Heart right ventricle (tissue), 16 donors: ENCODE measurements around the gene CD7. TPM values are rescaled to one million over a fixed set of nuclear protein-coding genes. Genes with fewer than 3 reads are reported as not detected.

ENCODE experiments used
- ATAC-seq, 8 donors: fragments of 200-7000 bp; cut with Tn5 transposase; one replicate each; pipeline ENCODE4 v1.9.1; 2020; ENCODE audit warnings: mild to moderate bottlenecking in 8 of 8, moderate library complexity in 8 of 8, moderate number of reproducible peaks in 1 of 8
- DNase-seq, 2 donors: peaks; one replicate each; pipeline ENCODE4 v3.0.0-alpha.2; 2020
- H3K27ac ChIP-seq, 10 donors: fragments of 200-600 bp; sonication (generic) in 2 of 10; one replicate each; pipeline versions ENCODE4 v1.5.0 to v1.8.0; 2020 to 2022; ENCODE audit warnings: mild to moderate bottlenecking in 3 of 10
- H3K27me3 ChIP-seq, 7 donors: fragments of 200-600 bp; one replicate each; pipeline ENCODE4 v1.8.0; 2021 to 2022; ENCODE audit warnings: mild to moderate bottlenecking in 2 of 7
- H3K36me3 ChIP-seq, 9 donors: fragments of 200-600 bp; sonication (generic) in 1 of 9; one replicate each; pipeline versions ENCODE4 v1.5.0 to v1.8.0; 2020 to 2022; ENCODE audit warnings: mild to moderate bottlenecking in 2 of 9
- H3K4me1 ChIP-seq, 9 donors: fragments of 200-600 bp; sonication (generic) in 1 of 9; one replicate each; pipeline versions ENCODE4 v1.5.0 to v1.8.0; 2020 to 2022; ENCODE audit warnings: mild to moderate bottlenecking in 4 of 9
- H3K4me3 ChIP-seq, 10 donors: fragments of 200-600 bp; sonication (generic) in 2 of 10; one replicate each; pipeline versions ENCODE4 v1.5.0 to v1.8.0; 2020 to 2022; ENCODE audit warnings: mild to moderate bottlenecking in 7 of 10, moderate library complexity in 2 of 10
- H3K9me3 ChIP-seq, 11 donors: fragments of 200-600 bp in 10 of 11; sonication (generic) in 2 of 11; one replicate each; pipeline versions ENCODE4 v1.5.0 to v1.8.0; 2013 to 2022; ENCODE audit warnings: mild to moderate bottlenecking in 2 of 11, control low read depth in 1 of 11, moderate library complexity in 1 of 11
- WGBS, 2 donors: extraction: QIAGEN DNeasy Blood & Tissue Kit; methylation state at CpG; one replicate each; pipeline ENCODE4 v1.1.7; 2013; ENCODE audit warnings: inconsistent platforms in 1 of 2; 5-methylcytosine and 5-hydroxymethylcytosine counted together
- intact Hi-C, 10 donors: fragments of 100-400 bp; cut with DNase I; formaldehyde crosslinking; loops; one replicate each; pipeline versions ENCODE4 v1.11.1 to v1.14.2; 2022
- polyA plus RNA-seq, 2 donors: library from polyadenylated mRNA; stranded (reverse); fragments of 200-250 nt; gene quantifications; one replicate each; pipeline ENCODE4 v1.2.3, GENCODE V29; 2013
- total RNA-seq, 10 donors: library from RNA; stranded (reverse); fragmentation: NEBNext Ultra II Directional in 3 of 10; extraction: Animal tissue kit (Norgen Biotek cat#: 25700) in 3 of 10; gene quantifications; one replicate each; pipeline versions ENCODE4 v1.2.1 to v1.2.4, GENCODE V29; 2021 to 2023
- TF ChIP-seq, protein P1 (sequence below), 9 donors: fragments of 200-600 bp; sonication (generic) in 2 of 9; IDR thresholded peaks; one replicate each; pipeline versions ENCODE4 v1.5.0 to v1.8.0; 2021 to 2022; ENCODE audit warnings: antibody characterized with exemption in 9 of 9, mild to moderate bottlenecking in 5 of 9, moderate library complexity in 1 of 9
- donor health status: Arrhythmogenic right ventricular cardiomyopathy.
- donor health status: ischemic (EF 13 %, LVEDD 7.1; RV severe dilation, severe dysfunction).
- donor health status: healthy with polysubstance abuse.
- donor health status: DM: no; HTN: yes; CAD: no.
- donor health status: DM: no; HTN: no; CAD: no.
- donor health status: ischemic (EF 25% LVEDD 6.9; RV normal size, moderate dysfunction).
- donor health status: ischemic (EF 25% LVEDD 5.7; RV mildly dilated, moderate dysfunction).
- donor health status: healthy.
- donor health status: DM: yes; HTN: yes; CAD: no.
- donor health status: Ischemic cardiomyopathy.
- donor health status: ischemic (EF 35%, LVEDD 5.7; RV mildly dilated, moderate dysfunction).
- donor health status: nonischemic (EF 11% LVEDD 7.7; RV severe dilation, severe dysfunction).
- donor health status: DM: yes; HTN: yes; CAD: no.
- donor health status: PGD.
- donor health status: ischemic (EF 29% LVEDD 5.4; RV normal size, mild dysfunction).
- donor health status: nonischemic (EF 23%, LVEDD 6.1; RV moderate dilation, normal function).

Gene CD7
- total and polyA plus RNA-seq, 12 donors, result 0.15 to 6.0 (median 0.39) TPM; not detected in 1

DNA sequence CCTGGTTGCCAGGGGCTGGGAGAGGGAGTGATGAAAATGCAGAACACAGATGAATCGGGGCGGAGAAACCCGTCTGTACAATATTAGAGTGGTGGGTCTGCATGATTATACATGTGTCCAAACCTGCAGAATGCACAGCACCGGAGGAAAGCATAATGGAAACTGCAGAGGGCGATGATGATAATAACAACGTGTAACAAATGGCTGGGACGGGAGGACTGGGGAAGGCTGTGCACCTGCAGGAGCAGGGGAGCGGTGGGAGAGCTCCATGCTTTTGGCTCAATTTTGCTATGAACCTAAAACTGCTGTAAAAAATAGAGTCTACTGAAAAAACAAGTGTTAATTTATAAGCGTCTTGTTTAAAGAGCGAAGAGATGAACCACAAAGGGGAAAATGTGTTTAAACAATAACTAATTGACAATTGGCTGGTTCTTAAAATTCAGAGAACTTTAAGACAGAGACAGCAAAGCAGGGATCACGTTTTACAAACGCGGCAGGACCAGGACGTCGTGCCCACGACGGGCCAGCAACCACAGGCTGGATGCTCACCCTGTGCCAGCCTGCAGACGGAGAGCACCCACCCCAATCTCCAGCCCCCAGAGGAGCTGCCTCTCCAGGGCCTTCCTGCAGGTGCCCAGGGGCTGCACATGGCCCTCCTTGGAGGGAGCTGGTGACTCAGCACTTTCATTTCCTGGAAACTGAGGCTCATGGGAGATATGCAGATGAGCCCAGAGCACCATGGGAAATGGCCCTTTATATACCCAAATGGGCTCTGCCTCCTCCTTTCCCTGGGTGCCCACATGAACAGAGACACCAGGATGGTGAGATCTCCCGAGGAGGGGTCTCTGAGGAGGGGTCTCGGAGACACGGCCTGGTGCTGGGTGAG lies 41.3 kb upstream of the CD7 start, which contains the start of gene TEX19:
TSS of gene TEX19 (plus strand) at position 783 of the 886 bp plus-strand sequence. CDS start 2,904 bp downstream, outside the sequence.
- TF ChIP-seq, protein P1, sequence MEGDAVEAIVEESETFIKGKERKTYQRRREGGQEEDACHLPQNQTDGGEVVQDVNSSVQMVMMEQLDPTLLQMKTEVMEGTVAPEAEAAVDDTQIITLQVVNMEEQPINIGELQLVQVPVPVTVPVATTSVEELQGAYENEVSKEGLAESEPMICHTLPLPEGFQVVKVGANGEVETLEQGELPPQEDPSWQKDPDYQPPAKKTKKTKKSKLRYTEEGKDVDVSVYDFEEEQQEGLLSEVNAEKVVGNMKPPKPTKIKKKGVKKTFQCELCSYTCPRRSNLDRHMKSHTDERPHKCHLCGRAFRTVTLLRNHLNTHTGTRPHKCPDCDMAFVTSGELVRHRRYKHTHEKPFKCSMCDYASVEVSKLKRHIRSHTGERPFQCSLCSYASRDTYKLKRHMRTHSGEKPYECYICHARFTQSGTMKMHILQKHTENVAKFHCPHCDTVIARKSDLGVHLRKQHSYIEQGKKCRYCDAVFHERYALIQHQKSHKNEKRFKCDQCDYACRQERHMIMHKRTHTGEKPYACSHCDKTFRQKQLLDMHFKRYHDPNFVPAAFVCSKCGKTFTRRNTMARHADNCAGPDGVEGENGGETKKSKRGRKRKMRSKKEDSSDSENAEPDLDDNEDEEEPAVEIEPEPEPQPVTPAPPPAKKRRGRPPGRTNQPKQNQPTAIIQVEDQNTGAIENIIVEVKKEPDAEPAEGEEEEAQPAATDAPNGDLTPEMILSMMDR (IDR thresholded peaks at IDR 0.05), result no peak
- Histone ChIP-seq H3K27ac (no peak within 1 kb of the TSS), H3K4me3 (no peak within 1 kb of the TSS), H3K27me3 (peaks cover 6 to 47% (median 28%) of the 10 kb centered on the region in 7 donors), H3K4me1 (no peaks in the 10 kb centered on the region), H3K9me3 (no peaks in the 10 kb centered on the region), H3K36me3 (no peaks in the 10 kb centered on the region)
- no peak for DNase-seq
- WGBS, 2 donors, result 66 to 72% methylated on average over 21 of the region's 21 CpGs
- no peak for ATAC-seq
- intact Hi-C loops, result loop anchor here in 5 of 10 donors (5.0 to 10.0 kb wide), 5 partner anchors 39 to 416 kb away; no protein-coding TSS in a partner anchor

DNA sequence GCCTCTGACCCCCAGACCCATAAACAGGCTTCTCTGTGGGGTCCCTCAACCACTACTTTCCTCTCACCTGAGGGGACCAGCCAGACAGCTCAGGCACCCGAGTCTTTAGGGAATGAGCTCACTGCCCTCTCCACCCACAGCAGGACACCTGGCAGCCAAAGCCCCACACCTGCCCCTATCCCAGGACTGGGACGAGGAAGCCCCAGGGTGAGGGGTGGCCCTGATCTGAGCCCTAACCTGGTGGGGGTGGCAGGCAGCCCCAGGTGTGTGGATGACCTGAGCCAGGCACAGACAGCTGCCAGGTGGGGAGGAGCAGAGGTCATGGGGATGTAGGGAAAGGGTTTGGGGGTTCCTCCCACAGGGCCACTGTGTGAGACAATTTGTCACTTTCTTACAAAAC lies 40.0 kb upstream of the CD7 start:
- Histone ChIP-seq H3K4me1 (no peaks in the 10 kb centered on the region), H3K27me3 (peaks cover 6 to 47% (median 28%) of the 10 kb centered on the region in 7 donors), H3K36me3 (no peaks in the 10 kb centered on the region), H3K9me3 (no peaks in the 10 kb centered on the region), H3K27ac (no peak overlapping the region), H3K4me3 (no peak overlapping the region)
- 74 to 79% methylated on average over 2 of the region's 2 CpGs for WGBS, 2 donors
- ATAC-seq (no peak), DNase-seq (no peak)
- TF ChIP-seq, protein P1 (IDR thresholded peaks at IDR 0.05), result no peak
- intact Hi-C loops, result loop anchor here in 5 of 10 donors (5.0 to 10.0 kb wide), 5 partner anchors 40 to 417 kb away; no protein-coding TSS in a partner anchor

DNA sequence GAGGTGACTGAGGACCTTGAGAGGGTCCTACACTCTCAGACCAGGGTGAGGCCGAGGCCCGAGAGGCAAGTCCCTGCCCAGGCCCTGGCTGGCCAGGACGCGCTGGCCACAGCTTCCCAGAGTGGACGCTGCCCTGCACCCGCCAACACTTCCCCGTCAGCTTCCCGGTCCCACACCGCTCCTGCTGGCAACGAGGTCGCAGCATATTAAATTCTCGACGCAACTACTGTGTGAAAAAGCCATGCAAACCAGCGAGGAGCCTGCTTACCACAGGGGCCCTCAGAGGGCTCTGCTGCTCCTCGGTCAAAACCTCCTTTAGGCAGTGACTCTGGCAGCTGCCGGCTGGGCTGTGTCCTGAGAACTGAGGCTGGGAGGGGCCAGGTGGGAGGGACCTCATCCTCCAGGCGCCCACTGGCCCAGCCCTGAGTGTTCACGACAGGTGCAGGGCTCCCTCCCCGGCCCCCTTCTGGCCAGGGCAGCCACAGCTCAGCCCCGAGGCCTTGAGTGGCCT lies 39.5 kb upstream of the CD7 start:
- TF ChIP-seq, protein P1 (IDR thresholded peaks at IDR 0.05), result no peak
- no peak for DNase-seq
- Histone ChIP-seq H3K36me3 (no peaks in the 10 kb centered on the region), H3K27me3 (peaks cover 6 to 47% (median 28%) of the 10 kb centered on the region in 7 donors), H3K9me3 (no peaks in the 10 kb centered on the region), H3K4me3 (no peak overlapping the region), H3K4me1 (peaks cover 0 to 4% (median 2%) of the 10 kb centered on the region in 9 donors), H3K27ac (no peak overlapping the region)
- WGBS, 2 donors, result 63 to 64% methylated on average over 19 to 20 of the region's 20 CpGs
- intact Hi-C loops, result loop anchor here in 5 of 10 donors (5.0 to 10.0 kb wide), 5 partner anchors 40 to 418 kb away; no protein-coding TSS in a partner anchor
- ATAC-seq, result peak in 1 of 8 donors; percentile 40

DNA sequence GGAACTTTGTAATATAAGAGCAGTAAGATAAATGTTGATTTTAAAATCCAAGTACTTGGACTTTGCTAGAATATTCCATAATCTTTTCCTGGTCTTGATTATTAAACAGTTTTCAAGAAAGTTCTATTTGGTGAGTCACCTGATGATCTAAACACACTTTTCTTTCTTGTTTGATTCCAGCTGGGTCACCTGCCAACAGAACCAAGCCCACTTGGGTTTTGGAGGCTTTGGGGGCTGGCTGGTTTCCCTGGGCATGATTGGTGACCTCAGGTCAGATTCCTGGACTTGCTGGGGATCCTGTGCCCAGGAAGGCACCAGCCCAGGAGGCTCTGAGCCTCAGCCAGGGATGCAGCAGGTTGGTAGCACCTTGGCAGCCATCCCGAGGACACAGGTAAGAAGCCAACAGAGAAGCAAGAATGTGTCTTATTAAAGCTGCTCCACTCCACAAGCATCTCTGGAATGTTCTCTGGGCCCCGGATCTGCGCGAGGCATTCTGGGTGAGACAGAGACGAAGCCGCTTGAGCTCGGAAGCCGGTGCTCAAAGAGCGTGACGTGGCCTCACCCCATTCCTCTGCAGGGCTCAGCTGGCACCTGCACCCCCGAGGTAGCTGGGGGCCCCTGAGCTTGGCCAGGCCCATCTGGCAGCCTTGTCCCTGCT lies 38.5 kb upstream of the CD7 start:
- Histone ChIP-seq H3K4me1 (peaks cover 0 to 10% (median 4%) of the 10 kb centered on the region in 9 donors), H3K9me3 (no peaks in the 10 kb centered on the region), H3K4me3 (no peak overlapping the region), H3K27me3 (peaks cover 6 to 47% (median 28%) of the 10 kb centered on the region in 7 donors), H3K27ac (no peak overlapping the region), H3K36me3 (no peaks in the 10 kb centered on the region)
- 58 to 65% methylated on average over 11 of the region's 11 CpGs for WGBS, 2 donors
- no peak for DNase-seq
- intact Hi-C loops, result loop anchor here in 5 of 10 donors (5.0 to 10.0 kb wide), 5 partner anchors 41 to 419 kb away; no protein-coding TSS in a partner anchor
- TF ChIP-seq, protein P1 (IDR thresholded peaks at IDR 0.05), result no peak
- no peak for ATAC-seq
